Measurements from ENCODE around the gene SEC14L5.

DNA sequence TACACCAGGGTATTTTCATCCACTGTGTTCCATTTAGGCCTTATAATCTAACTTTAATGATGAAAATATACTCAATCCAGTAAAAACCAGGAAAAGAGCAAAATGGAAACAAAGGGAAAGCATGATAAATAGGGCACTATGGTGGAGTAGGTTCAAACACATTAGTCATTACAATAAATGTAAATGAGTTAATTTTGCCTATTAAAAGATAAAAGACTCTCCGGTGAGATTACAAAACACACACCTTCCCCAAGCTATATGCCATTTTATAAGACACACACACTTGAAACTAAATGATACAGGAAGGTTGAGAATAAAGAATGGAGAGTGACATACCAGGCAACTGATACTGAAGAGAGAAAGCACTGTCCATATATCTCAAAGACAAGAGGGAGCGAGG is 31.2 kb upstream of the SEC14L5 start:
- TF ChIP-seq, protein P1, sequence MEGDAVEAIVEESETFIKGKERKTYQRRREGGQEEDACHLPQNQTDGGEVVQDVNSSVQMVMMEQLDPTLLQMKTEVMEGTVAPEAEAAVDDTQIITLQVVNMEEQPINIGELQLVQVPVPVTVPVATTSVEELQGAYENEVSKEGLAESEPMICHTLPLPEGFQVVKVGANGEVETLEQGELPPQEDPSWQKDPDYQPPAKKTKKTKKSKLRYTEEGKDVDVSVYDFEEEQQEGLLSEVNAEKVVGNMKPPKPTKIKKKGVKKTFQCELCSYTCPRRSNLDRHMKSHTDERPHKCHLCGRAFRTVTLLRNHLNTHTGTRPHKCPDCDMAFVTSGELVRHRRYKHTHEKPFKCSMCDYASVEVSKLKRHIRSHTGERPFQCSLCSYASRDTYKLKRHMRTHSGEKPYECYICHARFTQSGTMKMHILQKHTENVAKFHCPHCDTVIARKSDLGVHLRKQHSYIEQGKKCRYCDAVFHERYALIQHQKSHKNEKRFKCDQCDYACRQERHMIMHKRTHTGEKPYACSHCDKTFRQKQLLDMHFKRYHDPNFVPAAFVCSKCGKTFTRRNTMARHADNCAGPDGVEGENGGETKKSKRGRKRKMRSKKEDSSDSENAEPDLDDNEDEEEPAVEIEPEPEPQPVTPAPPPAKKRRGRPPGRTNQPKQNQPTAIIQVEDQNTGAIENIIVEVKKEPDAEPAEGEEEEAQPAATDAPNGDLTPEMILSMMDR (conservative IDR thresholded peaks at IDR 0.05; ENCODE audit: low read depth in 2 of 2) = no peak
- TF ChIP-seq, protein P2, sequence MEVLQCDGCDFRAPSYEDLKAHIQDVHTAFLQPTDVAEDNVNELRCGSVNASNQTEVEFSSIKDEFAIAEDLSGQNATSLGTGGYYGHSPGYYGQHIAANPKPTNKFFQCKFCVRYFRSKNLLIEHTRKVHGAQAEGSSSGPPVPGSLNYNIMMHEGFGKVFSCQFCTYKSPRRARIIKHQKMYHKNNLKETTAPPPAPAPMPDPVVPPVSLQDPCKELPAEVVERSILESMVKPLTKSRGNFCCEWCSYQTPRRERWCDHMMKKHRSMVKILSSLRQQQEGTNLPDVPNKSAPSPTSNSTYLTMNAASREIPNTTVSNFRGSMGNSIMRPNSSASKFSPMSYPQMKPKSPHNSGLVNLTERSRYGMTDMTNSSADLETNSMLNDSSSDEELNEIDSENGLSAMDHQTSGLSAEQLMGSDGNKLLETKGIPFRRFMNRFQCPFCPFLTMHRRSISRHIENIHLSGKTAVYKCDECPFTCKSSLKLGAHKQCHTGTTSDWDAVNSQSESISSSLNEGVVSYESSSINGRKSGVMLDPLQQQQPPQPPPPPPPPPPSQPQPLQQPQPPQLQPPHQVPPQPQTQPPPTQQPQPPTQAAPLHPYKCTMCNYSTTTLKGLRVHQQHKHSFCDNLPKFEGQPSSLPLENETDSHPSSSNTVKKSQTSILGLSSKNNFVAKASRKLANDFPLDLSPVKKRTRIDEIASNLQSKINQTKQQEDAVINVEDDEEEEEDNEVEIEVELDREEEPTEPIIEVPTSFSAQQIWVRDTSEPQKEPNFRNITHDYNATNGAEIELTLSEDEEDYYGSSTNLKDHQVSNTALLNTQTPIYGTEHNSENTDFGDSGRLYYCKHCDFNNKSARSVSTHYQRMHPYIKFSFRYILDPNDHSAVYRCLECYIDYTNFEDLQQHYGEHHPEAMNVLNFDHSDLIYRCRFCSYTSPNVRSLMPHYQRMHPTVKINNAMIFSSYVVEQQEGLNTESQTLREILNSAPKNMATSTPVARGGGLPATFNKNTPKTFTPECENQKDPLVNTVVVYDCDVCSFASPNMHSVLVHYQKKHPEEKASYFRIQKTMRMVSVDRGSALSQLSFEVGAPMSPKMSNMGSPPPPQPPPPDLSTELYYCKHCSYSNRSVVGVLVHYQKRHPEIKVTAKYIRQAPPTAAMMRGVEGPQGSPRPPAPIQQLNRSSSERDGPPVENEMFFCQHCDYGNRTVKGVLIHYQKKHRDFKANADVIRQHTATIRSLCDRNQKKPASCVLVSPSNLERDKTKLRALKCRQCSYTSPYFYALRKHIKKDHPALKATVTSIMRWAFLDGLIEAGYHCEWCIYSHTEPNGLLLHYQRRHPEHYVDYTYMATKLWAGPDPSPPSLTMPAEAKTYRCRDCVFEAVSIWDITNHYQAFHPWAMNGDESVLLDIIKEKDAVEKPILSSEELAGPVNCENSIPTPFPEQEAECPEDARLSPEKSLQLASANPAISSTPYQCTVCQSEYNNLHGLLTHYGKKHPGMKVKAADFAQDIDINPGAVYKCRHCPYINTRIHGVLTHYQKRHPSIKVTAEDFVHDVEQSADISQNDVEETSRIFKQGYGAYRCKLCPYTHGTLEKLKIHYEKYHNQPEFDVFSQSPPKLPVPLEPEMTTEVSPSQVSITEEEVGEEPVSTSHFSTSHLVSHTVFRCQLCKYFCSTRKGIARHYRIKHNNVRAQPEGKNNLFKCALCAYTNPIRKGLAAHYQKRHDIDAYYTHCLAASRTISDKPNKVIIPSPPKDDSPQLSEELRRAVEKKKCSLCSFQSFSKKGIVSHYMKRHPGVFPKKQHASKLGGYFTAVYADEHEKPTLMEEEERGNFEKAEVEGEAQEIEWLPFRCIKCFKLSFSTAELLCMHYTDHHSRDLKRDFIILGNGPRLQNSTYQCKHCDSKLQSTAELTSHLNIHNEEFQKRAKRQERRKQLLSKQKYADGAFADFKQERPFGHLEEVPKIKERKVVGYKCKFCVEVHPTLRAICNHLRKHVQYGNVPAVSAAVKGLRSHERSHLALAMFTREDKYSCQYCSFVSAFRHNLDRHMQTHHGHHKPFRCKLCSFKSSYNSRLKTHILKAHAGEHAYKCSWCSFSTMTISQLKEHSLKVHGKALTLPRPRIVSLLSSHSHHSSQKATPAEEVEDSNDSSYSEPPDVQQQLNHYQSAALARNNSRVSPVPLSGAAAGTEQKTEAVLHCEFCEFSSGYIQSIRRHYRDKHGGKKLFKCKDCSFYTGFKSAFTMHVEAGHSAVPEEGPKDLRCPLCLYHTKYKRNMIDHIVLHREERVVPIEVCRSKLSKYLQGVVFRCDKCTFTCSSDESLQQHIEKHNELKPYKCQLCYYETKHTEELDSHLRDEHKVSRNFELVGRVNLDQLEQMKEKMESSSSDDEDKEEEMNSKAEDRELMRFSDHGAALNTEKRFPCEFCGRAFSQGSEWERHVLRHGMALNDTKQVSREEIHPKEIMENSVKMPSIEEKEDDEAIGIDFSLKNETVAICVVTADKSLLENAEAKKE (CRISPR knock-in tag; IDR thresholded peaks at IDR 0.05) = no peak
- TF ChIP-seq EZH2phosphoT487 (IDR thresholded peaks at IDR 0.05; ENCODE audit: unreplicated experiment) (no peak), POLR2AphosphoS5 (IDR thresholded peaks at IDR 0.05; ENCODE audit: low read depth) (no peak), NANOG (IDR thresholded peaks at IDR 0.05; ENCODE audit: borderline replicate concordance) (no peak), EZH2 (IDR thresholded peaks at IDR 0.05; ENCODE audit: low read depth, unreplicated experiment) (no peak), JUNB (IDR thresholded peaks at IDR 0.05; ENCODE audit: unreplicated experiment) (no peak)
